ENCODE results near the gene MTG2.

MTG2 gene

DNA sequence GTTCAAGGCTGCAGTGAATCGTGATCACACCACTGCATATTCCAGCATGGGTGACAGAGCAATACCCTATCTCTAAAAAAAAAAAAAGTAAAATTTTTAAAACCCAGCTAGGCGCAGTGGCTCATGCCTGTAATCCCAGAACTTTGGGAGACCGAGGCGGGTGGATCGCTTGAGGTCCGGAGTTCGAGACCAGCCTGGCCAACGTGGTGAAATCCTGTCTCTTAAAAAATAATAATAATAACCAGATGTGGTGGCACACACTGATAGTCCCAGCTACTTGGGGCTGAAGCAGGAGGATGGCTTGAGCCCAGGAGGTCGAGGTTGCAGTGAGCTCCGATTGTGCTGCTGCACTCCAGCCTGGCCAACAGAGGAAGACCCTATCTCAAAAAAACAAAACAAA is 13.5 kb downstream of the MTG2 start:
- H3K9me3 ChIP-seq (replicated peaks; ENCODE audit: insufficient read depth, low read length) = no peaks in the 10 kb centered on the region
- no peaks in the 10 kb centered on the region for H4K20me1 ChIP-seq (ENCODE audit: insufficient read depth, low read length)
- no peak overlapping the region for H3K9ac ChIP-seq (ENCODE audit: low read length)
- no peak overlapping the region for H3K4me2 ChIP-seq (ENCODE audit: low read depth, low read length)
- DNase-seq = no peak
- H3K27ac ChIP-seq (ENCODE audit: low read length) = no peak overlapping the region
- no peak for TF ChIP-seq CTCF (IDR thresholded peaks at IDR 0.05; ENCODE audit: low read length)
- TF ChIP-seq EZH2 (optimal IDR thresholded peaks at IDR 0.05; ENCODE audit: low read depth, low read length) = no peak
- no peak for TF ChIP-seq EZH2phosphoT487 (IDR thresholded peaks at IDR 0.05; ENCODE audit: low read length)
- H3K27me3 ChIP-seq (replicated peaks; ENCODE audit: insufficient read depth, low read length) = no peaks in the 10 kb centered on the region
- H3K36me3 ChIP-seq (replicated peaks; ENCODE audit: insufficient read depth, low read length) = no peaks in the 10 kb centered on the region; the same call in 1 of the 2 replicates
- peaks cover 10% of the 10 kb centered on the region; the same call in 1 of the 2 replicates for H3K79me2 ChIP-seq (ENCODE audit: low read length)
- no peaks in the 10 kb centered on the region for H3K4me1 ChIP-seq (ENCODE audit: low read length)
- H2AFZ ChIP-seq (ENCODE audit: low read length) = no peak overlapping the region
- no peaks in the 10 kb centered on the region for H3F3A ChIP-seq (ENCODE audit: insufficient read depth, low read length)
- no peaks in the 10 kb centered on the region for H3K9me2 ChIP-seq (replicated peaks; ENCODE audit: insufficient read depth, low read length)
- H3K4me3 ChIP-seq (ENCODE audit: low read length) = no peak overlapping the region

GRCh38 chr20:62197311-62197710 is 14.5 kb downstream of the MTG2 start:
- H3K4me3 ChIP-seq (ENCODE audit: low read length) = no peak overlapping the region
- H3K36me3 ChIP-seq (replicated peaks; ENCODE audit: insufficient read depth, low read length) = no peaks in the 10 kb centered on the region; the same call in 1 of the 2 replicates
- no peak overlapping the region for H2AFZ ChIP-seq (ENCODE audit: low read length)
- H3F3A ChIP-seq (ENCODE audit: insufficient read depth, low read length) = no peaks in the 10 kb centered on the region
- H3K4me1 ChIP-seq (ENCODE audit: low read length) = no peaks in the 10 kb centered on the region
- H3K9ac ChIP-seq (ENCODE audit: low read length) = no peak overlapping the region
- no peak for DNase-seq
- H3K9me3 ChIP-seq (replicated peaks; ENCODE audit: insufficient read depth, low read length) = no peaks in the 10 kb centered on the region
- H4K20me1 ChIP-seq (ENCODE audit: insufficient read depth, low read length) = no peaks in the 10 kb centered on the region
- H3K27ac ChIP-seq (ENCODE audit: low read length) = no peak overlapping the region
- peaks cover 5% of the 10 kb centered on the region; the same call in 1 of the 2 replicates for H3K79me2 ChIP-seq (ENCODE audit: low read length)
- TF ChIP-seq EZH2phosphoT487 (IDR thresholded peaks at IDR 0.05; ENCODE audit: low read length) (no peak), CTCF (IDR thresholded peaks at IDR 0.05; ENCODE audit: low read length) (no peak), EZH2 (optimal IDR thresholded peaks at IDR 0.05; ENCODE audit: low read depth, low read length) (no peak)
- no peaks in the 10 kb centered on the region for H3K9me2 ChIP-seq (replicated peaks; ENCODE audit: insufficient read depth, low read length)
- no peak overlapping the region for H3K4me2 ChIP-seq (ENCODE audit: low read depth, low read length)
- H3K27me3 ChIP-seq (replicated peaks; ENCODE audit: insufficient read depth, low read length) = no peaks in the 10 kb centered on the region

- Histone ChIP-seq H3K36me3 (replicated peaks; ENCODE audit: insufficient read depth, low read length) (no peaks in the 10 kb centered on the region; the same call in 1 of the 2 replicates), H3K4me3 (ENCODE audit: low read length) (no peak overlapping the region), H3K27me3 (replicated peaks; ENCODE audit: insufficient read depth, low read length) (no peaks in the 10 kb centered on the region), H3K27ac (ENCODE audit: low read length) (no peak overlapping the region), H3K79me2 (ENCODE audit: low read length) (peaks cover under 1% of the 10 kb centered on the region; the same call in 1 of the 2 replicates), H3F3A (ENCODE audit: insufficient read depth, low read length) (no peaks in the 10 kb centered on the region), H3K9ac (ENCODE audit: low read length) (no peak overlapping the region), H3K9me2 (replicated peaks; ENCODE audit: insufficient read depth, low read length) (no peaks in the 10 kb centered on the region), H3K4me2 (ENCODE audit: low read depth, low read length) (no peak overlapping the region), H3K4me1 (ENCODE audit: low read length) (no peaks in the 10 kb centered on the region), H3K9me3 (replicated peaks; ENCODE audit: insufficient read depth, low read length) (no peaks in the 10 kb centered on the region), H2AFZ (ENCODE audit: low read length) (no peak overlapping the region), H4K20me1 (ENCODE audit: insufficient read depth, low read length) (no peaks in the 10 kb centered on the region)
- TF ChIP-seq CTCF (IDR thresholded peaks at IDR 0.05; ENCODE audit: low read length) (no peak), EZH2 (optimal IDR thresholded peaks at IDR 0.05; ENCODE audit: low read depth, low read length) (no peak), EZH2phosphoT487 (IDR thresholded peaks at IDR 0.05; ENCODE audit: low read length) (no peak)
- no peak for DNase-seq
Measured at GRCh38 chr20:62197801-62198200, 15.0 kb downstream of the MTG2 start.

Data from MM.1S (cell line).